HepG2 (cell line): ENCODE results near the gene BRMS1. TPM values are rescaled to one million over a fixed set of nuclear protein-coding genes. Genes with fewer than 3 reads are reported as not detected.
A peak's percentile ranks its signal among the peaks of the same experiment; 100 is the strongest.

Source experiments
- ATM ChIP-seq: fragments of 450-650 bp; IDR thresholded peaks from 2 replicates; pipeline ENCODE4 v1.7.1; 2017; ENCODE audit warnings: mild to moderate bottlenecking, borderline replicate concordance
- BHLHE40 ChIP-seq: IDR thresholded peaks from 2 replicates; pipeline ENCODE4 v1.6.1; 2011; ENCODE audit warnings: low read length, improper control_type of control experiment
- CBX2 ChIP-seq, 2 experiments: fragments of 200-600 bp in 1 of 2; sonication (generic); formaldehyde crosslinking in 1 of 2; IDR thresholded peaks; 2 replicates each; pipeline versions ENCODE4 v1.7.0 to v1.8.1; 2018 to 2022; ENCODE audit warnings: low read depth in 2 of 2, low read length in 1 of 2, mild to moderate bottlenecking in 1 of 2, missing genetic modification reagents in 1 of 2
- FOXA3 ChIP-seq: IDR thresholded peaks from 2 replicates; pipeline ENCODE4 v1.6.1; 2016; ENCODE audit warnings: missing genetic modification reagents, missing compliant biosample characterization
- ISL2 ChIP-seq: sonication (generic); formaldehyde crosslinking; IDR thresholded peaks from 2 replicates; pipeline ENCODE4 v1.5.0; 2020; ENCODE audit warnings: missing genetic modification reagents
- MYC ChIP-seq: sonication (generic); formaldehyde crosslinking; IDR thresholded peaks from 2 replicates; pipeline ENCODE4 v1.9.0; 2021; ENCODE audit warnings: missing genetic modification reagents, borderline replicate concordance
- NCOA1 ChIP-seq: sonication (generic); formaldehyde crosslinking; IDR thresholded peaks from 2 replicates; pipeline ENCODE4 v1.9.0; 2021; ENCODE audit warnings: missing genetic modification reagents
- RBM39 ChIP-seq: fragments of 200-400 bp; formaldehyde crosslinking; IDR thresholded peaks from one replicate; pipeline ENCODE4 v1.6.1; 2018; ENCODE audit warnings: antibody characterized with exemption, mild to moderate bottlenecking, low read depth, low read length; ENCODE audit not compliant: poor library complexity, severe bottlenecking
- SMAD9 ChIP-seq: sonication (generic); formaldehyde crosslinking; IDR thresholded peaks from 2 replicates; pipeline ENCODE4 v1.5.1; 2020; ENCODE audit warnings: mild to moderate bottlenecking, missing genetic modification reagents
- TBX2 ChIP-seq: sonication (generic); formaldehyde crosslinking; IDR thresholded peaks from 2 replicates; pipeline ENCODE4 v1.5.0; 2020; ENCODE audit warnings: missing genetic modification reagents, mild to moderate bottlenecking, borderline replicate concordance
- TFAP4 ChIP-seq: sonication (generic); IDR thresholded peaks from 2 replicates; pipeline ENCODE4 v1.6.1; 2016; ENCODE audit warnings: low read depth, borderline replicate concordance
- THAP11 ChIP-seq: IDR thresholded peaks from 2 replicates; pipeline ENCODE4 v1.6.1; 2016; ENCODE audit warnings: missing biosample characterization, missing genetic modification reagents
- ZBTB20 ChIP-seq: sonication (generic); formaldehyde crosslinking; IDR thresholded peaks from 2 replicates; pipeline ENCODE4 v1.8.1; 2023; ENCODE audit warnings: missing genetic modification reagents, low read depth, mild to moderate bottlenecking, borderline replicate concordance
- ZFP62 ChIP-seq: sonication (generic); formaldehyde crosslinking; IDR thresholded peaks from 2 replicates; pipeline ENCODE4 v1.4.0; 2020; ENCODE audit warnings: missing genetic modification reagents
- ZNF143 ChIP-seq: sonication (generic); formaldehyde crosslinking; IDR thresholded peaks from 2 replicates; pipeline ENCODE4 v1.4.0; 2020; ENCODE audit warnings: missing genetic modification reagents
- ZNF234 ChIP-seq: sonication (generic); formaldehyde crosslinking; conservative IDR thresholded peaks from 2 replicates; pipeline ENCODE4 v1.5.1; 2020; ENCODE audit warnings: mild to moderate bottlenecking, missing genetic modification reagents
- ZNF335 ChIP-seq: sonication (generic); formaldehyde crosslinking; IDR thresholded peaks from 2 replicates; pipeline ENCODE4 v1.4.0; 2020; ENCODE audit warnings: missing genetic modification reagents
- ZNF557 ChIP-seq: sonication (generic); formaldehyde crosslinking; IDR thresholded peaks from 2 replicates; pipeline ENCODE4 v1.4.0; 2020; ENCODE audit warnings: missing genetic modification reagents
- ZNF776 ChIP-seq: sonication (generic); formaldehyde crosslinking; IDR thresholded peaks from 2 replicates; pipeline ENCODE4 v1.4.0; 2020; ENCODE audit warnings: mild to moderate bottlenecking, missing genetic modification reagents
- polyA plus RNA-seq, 8 experiments: library from polyadenylated mRNA; depleted of rRNA in 3 of 8; stranded (reverse) in 7 of 8; unstranded in 1 of 8; fragments of >200 nt; fragmentation: Illumina TruSeq in 4 of 8; extraction: Trizol in 4 of 8; gene quantifications; 2 replicates each; pipeline versions ENCODE4 v1.2.1 to v1.2.3, GENCODE V29; 2011 to 2016; ENCODE audit warnings: low read depth in 4 of 8, missing spikeins in 1 of 8, mixed read lengths in 1 of 8; ENCODE audit not compliant: insufficient read depth in 1 of 8
- total RNA-seq, 5 experiments: library from RNA; depleted of rRNA; stranded (reverse); fragments of >200 nt; fragmentation: Illumina TruSeq; extraction: Trizol; gene quantifications; 2 replicates each; pipeline ENCODE4 v1.2.3, GENCODE V29; 2016; ENCODE audit warnings: low read depth in 1 of 5
- TF ChIP-seq, protein P1 (sequence below): sonication (generic); formaldehyde crosslinking; IDR thresholded peaks from 2 replicates; pipeline ENCODE4 v1.5.0; 2020; ENCODE audit warnings: mild to moderate bottlenecking, missing genetic modification reagents, borderline replicate concordance
- TF ChIP-seq, protein P2 (sequence below): sonication (generic); formaldehyde crosslinking; IDR thresholded peaks from 2 replicates; pipeline ENCODE4 v1.5.1; 2020; ENCODE audit warnings: missing genetic modification reagents, mild to moderate bottlenecking, borderline replicate concordance

The BRMS1 gene
- total and polyA plus RNA-seq, 2 of the 13 experiments (the other 11 are each of a cell fraction or from before 2014, with no cell fraction given): 15.8 to 55.7 TPM

DNA sequence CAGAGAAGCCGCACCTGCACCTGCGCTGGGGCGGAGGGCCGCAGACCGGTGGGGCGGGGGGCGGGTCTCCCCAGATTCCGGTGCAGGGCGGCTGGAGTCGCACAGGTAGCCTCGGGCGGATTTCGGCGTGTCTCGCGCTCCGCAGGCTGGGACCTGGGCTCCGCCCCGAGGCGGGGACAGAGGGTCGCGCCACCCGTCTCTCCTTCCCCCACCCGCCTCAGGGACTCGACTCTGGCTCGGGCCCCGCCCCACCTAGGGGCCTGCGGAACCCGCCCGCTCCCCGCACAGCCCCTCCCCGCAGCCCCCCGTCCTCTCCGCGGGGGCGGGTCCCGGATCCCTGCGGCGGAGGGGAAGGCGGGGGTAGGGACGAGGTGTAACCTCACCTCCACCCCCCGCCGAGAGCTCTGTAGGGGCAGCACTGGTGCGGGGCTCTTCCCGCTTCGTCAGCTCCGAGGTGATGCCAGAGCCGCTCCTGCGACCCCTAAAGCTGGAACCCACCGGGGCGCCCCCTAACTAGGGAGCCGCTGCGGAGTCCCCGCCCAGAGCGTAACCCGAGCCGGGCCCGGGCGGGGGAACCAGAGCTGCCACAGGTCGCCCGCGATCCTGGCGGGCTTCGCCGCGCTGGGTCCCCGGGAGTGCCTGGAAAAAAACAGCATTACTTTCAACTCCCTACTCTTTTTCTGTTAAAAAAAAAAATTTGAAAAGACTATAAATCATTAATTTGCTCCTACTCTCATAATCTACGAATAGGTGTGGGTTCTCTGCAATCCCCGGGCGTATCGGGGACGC lies 26.9 kb upstream of the BRMS1 start, which contains the start of gene SLC29A2 (continued):
- TF ChIP-seq ZNF143 (no peak), BHLHE40 (no peak), CBX2 (IDR thresholded peaks at IDR 0.05; ENCODE audit: low read depth, low read length) (no peak), CBX2 (CRISPR knock-in tag; IDR thresholded peaks at IDR 0.05; ENCODE audit: low read depth) (no peak), FOXA3 (CRISPR knock-in tag) (no peak), ZNF557 (no peak), THAP11 (CRISPR knock-in tag) (peak; percentile 23; the same call in 1 of the 2 replicates), TFAP4 (no peak), ATM (no peak), ZBTB20 (CRISPR knock-in tag) (0 out of 2 replicates have a peak, but pooled peaks have one; percentile 28), RBM39 (peak; percentile 38), ZFP62 (CRISPR knock-in tag) (no peak), ISL2 (CRISPR knock-in tag) (peak; percentile 25; the same call in 1 of the 2 replicates), SMAD9 (no peak), TBX2 (CRISPR knock-in tag) (no peak; the same call in 1 of the 2 replicates), ZNF776 (CRISPR knock-in tag) (no peak), MYC (CRISPR knock-in tag) (no peak), NCOA1 (CRISPR knock-in tag) (no peak), ZNF234 (CRISPR knock-in tag) (no peak), ZNF335 (CRISPR knock-in tag) (no peak; the same call in 1 of the 2 replicates)
- TF ChIP-seq, protein P1, sequence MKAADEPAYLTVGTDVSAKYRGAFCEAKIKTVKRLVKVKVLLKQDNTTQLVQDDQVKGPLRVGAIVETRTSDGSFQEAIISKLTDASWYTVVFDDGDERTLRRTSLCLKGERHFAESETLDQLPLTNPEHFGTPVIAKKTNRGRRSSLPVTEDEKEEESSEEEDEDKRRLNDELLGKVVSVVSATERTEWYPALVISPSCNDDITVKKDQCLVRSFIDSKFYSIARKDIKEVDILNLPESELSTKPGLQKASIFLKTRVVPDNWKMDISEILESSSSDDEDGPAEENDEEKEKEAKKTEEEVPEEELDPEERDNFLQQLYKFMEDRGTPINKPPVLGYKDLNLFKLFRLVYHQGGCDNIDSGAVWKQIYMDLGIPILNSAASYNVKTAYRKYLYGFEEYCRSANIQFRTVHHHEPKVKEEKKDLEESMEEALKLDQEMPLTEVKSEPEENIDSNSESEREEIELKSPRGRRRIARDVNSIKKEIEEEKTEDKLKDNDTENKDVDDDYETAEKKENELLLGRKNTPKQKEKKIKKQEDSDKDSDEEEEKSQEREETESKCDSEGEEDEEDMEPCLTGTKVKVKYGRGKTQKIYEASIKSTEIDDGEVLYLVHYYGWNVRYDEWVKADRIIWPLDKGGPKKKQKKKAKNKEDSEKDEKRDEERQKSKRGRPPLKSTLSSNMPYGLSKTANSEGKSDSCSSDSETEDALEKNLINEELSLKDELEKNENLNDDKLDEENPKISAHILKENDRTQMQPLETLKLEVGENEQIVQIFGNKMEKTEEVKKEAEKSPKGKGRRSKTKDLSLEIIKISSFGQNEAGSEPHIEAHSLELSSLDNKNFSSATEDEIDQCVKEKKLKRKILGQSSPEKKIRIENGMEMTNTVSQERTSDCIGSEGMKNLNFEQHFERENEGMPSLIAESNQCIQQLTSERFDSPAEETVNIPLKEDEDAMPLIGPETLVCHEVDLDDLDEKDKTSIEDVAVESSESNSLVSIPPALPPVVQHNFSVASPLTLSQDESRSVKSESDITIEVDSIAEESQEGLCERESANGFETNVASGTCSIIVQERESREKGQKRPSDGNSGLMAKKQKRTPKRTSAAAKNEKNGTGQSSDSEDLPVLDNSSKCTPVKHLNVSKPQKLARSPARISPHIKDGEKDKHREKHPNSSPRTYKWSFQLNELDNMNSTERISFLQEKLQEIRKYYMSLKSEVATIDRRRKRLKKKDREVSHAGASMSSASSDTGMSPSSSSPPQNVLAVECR (CRISPR knock-in tag): 0 out of 2 replicates have a peak, but pooled peaks have one; percentile 45
- TF ChIP-seq, protein P2, sequence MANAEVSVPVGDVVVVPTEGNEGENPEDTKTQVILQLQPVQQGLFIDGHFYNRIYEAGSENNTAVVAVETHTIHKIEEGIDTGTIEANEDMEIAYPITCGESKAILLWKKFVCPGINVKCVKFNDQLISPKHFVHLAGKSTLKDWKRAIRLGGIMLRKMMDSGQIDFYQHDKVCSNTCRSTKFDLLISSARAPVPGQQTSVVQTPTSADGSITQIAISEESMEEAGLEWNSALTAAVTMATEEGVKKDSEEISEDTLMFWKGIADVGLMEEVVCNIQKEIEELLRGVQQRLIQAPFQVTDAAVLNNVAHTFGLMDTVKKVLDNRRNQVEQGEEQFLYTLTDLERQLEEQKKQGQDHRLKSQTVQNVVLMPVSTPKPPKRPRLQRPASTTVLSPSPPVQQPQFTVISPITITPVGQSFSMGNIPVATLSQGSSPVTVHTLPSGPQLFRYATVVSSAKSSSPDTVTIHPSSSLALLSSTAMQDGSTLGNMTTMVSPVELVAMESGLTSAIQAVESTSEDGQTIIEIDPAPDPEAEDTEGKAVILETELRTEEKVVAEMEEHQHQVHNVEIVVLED (CRISPR knock-in tag): no peak
